C4-2B (cell line): ENCODE measurements around the gene RELN.

Experiments used
- H3K27ac ChIP-seq: fragments of 450-650 bp; 2 replicates; pipeline ENCODE4 v1.5.1; 2017
- ZFX ChIP-seq: fragments of 450-650 bp; IDR thresholded peaks from 2 replicates; pipeline ENCODE4 v1.6.1; 2017
- TF ChIP-seq, protein P1 (sequence below): fragments of 450-650 bp; conservative IDR thresholded peaks from 2 replicates; pipeline ENCODE4 v1.5.1; 2017; ENCODE audit warnings: mild to moderate bottlenecking

The RELN gene

DNA sequence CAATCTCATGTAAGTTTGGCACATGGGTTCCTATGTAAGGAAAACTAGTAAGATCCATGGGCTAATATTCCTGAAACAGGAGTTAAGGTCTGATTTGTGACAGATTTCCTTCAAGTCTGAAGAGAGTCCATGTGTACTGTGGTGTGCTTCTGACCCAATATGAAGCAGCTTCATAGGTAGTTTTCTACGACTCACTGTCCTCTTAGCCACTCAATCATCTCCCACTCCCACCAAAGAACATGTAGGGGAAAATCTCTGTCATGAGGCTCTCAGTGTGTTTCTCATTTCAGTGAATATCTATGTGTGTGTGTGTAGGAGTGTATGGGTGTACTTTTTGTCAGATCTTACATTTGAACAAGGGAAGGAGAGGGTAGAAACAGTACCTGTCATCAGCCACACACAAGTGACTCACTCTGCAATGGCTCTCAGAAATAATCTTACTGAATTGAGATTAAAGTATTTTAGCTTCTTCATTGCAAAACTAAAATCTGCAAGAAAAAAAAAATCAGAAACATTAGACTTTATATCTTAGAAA lies 31.1 kb downstream of the RELN start:
- H3K27ac ChIP-seq = no peak overlapping the region
- TF ChIP-seq, protein P1, sequence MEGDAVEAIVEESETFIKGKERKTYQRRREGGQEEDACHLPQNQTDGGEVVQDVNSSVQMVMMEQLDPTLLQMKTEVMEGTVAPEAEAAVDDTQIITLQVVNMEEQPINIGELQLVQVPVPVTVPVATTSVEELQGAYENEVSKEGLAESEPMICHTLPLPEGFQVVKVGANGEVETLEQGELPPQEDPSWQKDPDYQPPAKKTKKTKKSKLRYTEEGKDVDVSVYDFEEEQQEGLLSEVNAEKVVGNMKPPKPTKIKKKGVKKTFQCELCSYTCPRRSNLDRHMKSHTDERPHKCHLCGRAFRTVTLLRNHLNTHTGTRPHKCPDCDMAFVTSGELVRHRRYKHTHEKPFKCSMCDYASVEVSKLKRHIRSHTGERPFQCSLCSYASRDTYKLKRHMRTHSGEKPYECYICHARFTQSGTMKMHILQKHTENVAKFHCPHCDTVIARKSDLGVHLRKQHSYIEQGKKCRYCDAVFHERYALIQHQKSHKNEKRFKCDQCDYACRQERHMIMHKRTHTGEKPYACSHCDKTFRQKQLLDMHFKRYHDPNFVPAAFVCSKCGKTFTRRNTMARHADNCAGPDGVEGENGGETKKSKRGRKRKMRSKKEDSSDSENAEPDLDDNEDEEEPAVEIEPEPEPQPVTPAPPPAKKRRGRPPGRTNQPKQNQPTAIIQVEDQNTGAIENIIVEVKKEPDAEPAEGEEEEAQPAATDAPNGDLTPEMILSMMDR = no peak
- TF ChIP-seq ZFX = no peak

DNA sequence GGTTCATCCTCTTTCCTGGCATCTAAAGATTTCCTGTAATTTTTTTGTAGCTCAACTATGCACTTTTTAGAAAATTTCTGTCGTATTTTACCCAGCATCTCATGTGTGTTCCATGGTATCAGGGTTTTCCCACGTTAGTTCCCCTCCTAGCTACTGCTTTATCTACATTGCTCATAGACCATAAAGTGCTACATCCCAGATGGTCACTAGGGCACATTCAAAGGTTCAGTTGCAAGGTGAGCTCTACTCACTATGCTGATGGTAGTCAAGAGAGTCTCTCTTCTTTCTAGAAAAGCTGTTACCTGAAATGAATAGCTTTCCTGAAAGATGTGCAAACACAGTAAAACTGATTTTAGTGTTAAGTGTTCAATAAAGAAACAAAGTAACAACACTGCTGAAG lies 33.5 kb downstream of the RELN start:
- TF ChIP-seq, protein P1 = no peak
- no peak for TF ChIP-seq ZFX

DNA sequence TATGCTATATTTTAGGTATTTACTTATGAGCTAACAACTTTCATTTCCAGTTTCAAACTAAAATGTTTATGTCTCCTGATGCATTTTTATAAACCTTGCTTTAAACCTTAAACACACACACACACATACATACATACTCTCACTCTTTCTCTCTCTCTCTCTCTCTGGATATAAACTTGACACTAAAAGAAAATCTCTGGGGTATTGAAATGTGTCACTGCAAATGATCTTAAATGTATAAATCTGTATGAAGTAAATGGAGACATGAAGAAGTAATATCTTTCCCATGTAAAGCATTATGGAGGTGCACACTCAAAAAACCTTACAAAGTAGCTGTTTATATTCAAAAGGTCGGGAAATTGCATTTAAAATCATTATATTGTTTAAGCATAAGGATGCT lies 37.0 kb downstream of the RELN start:
- TF ChIP-seq, protein P1 = no peak
- TF ChIP-seq ZFX = no peak

More for the DNA sequence above, 33.5 kb downstream of the RELN start:
- H3K27ac ChIP-seq = no peak overlapping the region

DNA sequence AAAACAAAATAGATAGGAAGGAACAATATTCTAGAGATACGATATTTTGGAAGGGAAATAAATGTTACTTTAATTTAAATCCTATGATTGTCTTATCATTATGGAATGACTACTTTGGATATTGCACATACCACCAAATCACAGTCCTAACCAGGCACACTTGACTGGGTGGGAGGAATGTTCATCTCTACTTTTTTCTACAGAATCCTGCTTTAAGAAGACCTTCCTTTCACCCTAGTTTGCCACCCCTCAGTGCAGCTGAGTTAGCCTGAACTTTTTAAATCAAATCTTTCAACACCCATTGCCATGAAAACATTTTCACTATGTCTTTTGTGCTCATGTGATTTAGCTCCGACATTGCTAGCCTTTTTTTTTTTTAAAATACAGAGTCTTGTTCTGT lies 38.1 kb downstream of the RELN start:
- no peak overlapping the region for H3K27ac ChIP-seq
- no peak for TF ChIP-seq ZFX
- TF ChIP-seq, protein P1 = no peak

More for the DNA sequence above, 37.0 kb downstream of the RELN start:
- H3K27ac ChIP-seq = no peak overlapping the region

DNA sequence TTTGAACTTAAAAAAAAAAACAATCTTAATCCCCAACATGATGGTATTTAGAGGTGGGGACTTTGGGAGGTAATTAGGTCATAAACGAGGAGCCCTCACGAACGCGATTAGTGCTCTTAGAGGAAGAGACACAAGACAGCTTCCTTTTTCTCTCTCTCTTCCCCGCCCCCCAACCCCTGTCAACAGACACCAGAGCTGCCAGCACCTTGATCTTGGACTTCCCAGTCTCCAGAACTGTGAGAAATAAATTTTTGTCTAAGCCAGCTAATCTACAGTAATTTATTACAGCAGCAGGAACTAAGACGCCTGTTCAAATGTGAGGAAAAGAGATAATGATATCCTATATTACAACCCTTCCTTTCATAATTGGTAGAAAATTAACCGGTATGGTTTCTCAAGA lies 40.1 kb downstream of the RELN start:
- TF ChIP-seq, protein P1 = no peak
- TF ChIP-seq ZFX = no peak

DNA sequence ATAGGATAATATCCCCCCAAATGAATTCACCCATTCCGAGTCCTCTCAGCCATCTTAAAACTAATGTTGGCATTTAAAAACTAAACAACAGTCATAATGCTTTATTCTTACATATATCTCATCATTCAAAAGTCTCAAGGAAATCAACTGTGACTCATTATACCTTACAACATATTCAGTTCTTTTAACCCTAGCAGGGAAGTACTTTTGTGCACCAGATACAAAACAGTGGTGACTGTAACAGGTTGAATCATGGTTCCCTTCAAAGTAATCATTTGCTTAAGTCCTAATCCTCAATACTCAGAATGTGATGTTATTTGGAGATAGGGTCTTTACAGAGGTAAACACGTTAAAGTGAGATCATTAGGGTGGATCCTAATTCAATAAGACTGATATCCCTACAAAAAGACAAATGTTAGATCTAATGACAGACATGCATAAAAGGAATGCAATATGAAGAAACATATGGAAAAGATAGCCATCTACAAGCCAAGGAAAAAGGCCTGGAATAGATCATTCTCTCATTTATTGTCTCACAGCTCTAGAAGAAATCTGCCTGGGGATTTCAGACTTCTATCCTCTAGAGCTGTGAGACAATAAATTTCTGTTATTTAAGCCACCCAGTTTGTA lies 42.3 kb downstream of the RELN start:
- H3K27ac ChIP-seq = no peak overlapping the region

More for the DNA sequence above, 40.1 kb downstream of the RELN start:
- H3K27ac ChIP-seq = no peak overlapping the region

More for the DNA sequence above, 42.3 kb downstream of the RELN start:
- TF ChIP-seq ZFX = no peak
- TF ChIP-seq, protein P1 = no peak
